Measurements from ENCODE around the gene ZDHHC14. TPM values are rescaled to one million over a fixed set of nuclear protein-coding genes. Genes with fewer than 3 reads are reported as not detected.

Gene ZDHHC14
- total RNA-seq, 1 donor from 2014 or later = 15.2 TPM

DNA sequence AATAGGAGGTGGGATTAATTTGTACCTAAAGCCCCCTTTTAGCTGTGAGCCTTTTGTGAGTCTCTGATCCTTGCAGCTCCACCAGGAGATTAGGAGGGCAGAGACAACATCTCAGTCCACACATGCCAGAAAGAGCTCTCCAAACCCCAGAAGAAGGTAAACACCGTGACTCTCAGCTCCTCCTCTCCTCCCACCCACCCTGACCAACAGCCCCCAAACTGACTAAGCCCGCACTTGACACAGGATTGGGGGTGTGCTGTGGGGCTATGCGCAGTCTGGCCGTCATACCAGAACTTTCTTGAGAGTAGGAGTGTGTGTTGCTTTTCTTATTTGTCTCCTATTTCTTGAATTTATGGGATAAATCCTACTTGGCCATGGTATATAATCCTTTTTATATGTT is 277.3 kb downstream of the ZDHHC14 start:
- H3K36me3 ChIP-seq = no peaks in the 10 kb centered on the region
- H3K27me3 ChIP-seq = no peaks in the 10 kb centered on the region
- DNase-seq (ENCODE audit: extremely low spot score in 2 of 2) = no peak
- no peak for TF ChIP-seq POLR2AphosphoS5 (IDR thresholded peaks at IDR 0.05; ENCODE audit: insufficient read depth in 1 of 2, low read depth in 1 of 2)
- no peak for TF ChIP-seq POLR2A (IDR thresholded peaks at IDR 0.05)
- TF ChIP-seq, protein P1, sequence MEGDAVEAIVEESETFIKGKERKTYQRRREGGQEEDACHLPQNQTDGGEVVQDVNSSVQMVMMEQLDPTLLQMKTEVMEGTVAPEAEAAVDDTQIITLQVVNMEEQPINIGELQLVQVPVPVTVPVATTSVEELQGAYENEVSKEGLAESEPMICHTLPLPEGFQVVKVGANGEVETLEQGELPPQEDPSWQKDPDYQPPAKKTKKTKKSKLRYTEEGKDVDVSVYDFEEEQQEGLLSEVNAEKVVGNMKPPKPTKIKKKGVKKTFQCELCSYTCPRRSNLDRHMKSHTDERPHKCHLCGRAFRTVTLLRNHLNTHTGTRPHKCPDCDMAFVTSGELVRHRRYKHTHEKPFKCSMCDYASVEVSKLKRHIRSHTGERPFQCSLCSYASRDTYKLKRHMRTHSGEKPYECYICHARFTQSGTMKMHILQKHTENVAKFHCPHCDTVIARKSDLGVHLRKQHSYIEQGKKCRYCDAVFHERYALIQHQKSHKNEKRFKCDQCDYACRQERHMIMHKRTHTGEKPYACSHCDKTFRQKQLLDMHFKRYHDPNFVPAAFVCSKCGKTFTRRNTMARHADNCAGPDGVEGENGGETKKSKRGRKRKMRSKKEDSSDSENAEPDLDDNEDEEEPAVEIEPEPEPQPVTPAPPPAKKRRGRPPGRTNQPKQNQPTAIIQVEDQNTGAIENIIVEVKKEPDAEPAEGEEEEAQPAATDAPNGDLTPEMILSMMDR (IDR thresholded peaks at IDR 0.05) = no peak
- intact Hi-C loops (cut with DNase I) = no loop called here
- H3K4me3 ChIP-seq = no peak overlapping the region
- peaks cover 5% of the 10 kb centered on the region for H3K4me1 ChIP-seq
- peak overlapping the region; percentile 6 for H3K27ac ChIP-seq
- no peaks in the 10 kb centered on the region for H3K9me3 ChIP-seq

DNA sequence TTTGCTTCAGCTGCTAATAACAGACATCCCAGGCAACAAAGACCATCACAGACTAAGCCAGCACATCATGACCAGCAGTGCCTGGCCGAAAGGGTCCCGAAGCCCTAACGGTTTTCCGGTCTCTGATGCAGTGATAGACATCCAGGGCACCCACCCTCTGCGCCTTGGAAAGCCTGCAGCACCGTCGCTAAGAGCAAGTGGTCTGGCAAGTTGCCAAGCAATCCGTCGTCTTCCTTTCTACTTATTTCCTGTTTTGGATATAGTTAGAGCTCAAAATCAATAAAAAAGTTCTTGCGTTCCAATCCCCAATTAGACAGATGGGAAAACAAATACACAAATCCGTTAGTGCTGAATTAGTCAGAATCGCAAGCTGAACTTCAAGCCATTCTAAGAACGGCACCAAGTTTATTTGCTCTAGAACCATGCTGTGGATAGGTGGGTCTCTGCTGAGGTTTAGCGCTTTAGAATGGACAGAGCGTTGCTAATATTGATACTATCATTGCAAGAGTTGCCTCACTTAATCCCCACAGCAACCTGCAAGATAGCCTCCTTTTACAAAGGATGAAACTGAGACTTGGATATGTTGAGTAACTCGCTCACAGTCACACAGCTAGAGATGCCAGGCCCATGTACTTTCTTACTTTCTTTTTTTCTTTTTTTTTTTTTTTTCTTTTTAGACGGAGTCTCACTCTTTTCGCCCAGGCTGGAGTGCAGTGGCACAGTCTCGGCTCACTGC is 278.7 kb downstream of the ZDHHC14 start:
- Histone ChIP-seq H3K27me3 (no peaks in the 10 kb centered on the region), H3K9me3 (no peaks in the 10 kb centered on the region), H3K27ac (peak overlapping the region; percentile 5), H3K4me1 (peaks cover 5% of the 10 kb centered on the region), H3K36me3 (no peaks in the 10 kb centered on the region), H3K4me3 (no peak overlapping the region)
- no peak for DNase-seq (ENCODE audit: extremely low spot score in 2 of 2)
- TF ChIP-seq, protein P1 (IDR thresholded peaks at IDR 0.05) = no peak
- peak in 1 of 2 donors; percentile 25 for TF ChIP-seq POLR2AphosphoS5 (IDR thresholded peaks at IDR 0.05; ENCODE audit: insufficient read depth in 1 of 2, low read depth in 1 of 2)
- no peak for TF ChIP-seq POLR2A (IDR thresholded peaks at IDR 0.05)
- intact Hi-C loops (cut with DNase I) = loop anchor here (10.0 kb wide), 2 partner anchors 55 to 335 kb away; partner anchors contain the start of gene TMEM242

DNA sequence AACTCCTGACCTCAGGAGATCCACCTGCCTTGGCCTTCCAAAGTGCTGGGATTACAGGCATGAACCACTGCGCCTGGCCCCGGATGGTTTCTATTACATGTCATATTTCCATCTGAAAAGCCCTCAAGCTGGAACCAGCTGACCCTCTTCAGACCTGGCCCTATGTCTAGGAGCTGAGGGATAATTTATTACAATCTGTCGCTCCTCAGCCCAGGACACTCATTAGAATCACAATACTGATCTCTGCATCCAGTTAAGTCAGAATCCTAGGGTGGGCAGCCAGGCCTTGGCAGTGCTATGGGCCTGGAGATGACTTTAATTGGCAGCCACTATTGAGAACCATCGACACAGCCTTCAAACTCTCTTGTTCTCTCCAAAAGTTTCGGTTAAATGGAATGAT is 279.4 kb downstream of the ZDHHC14 start:
- Histone ChIP-seq H3K4me3 (no peak overlapping the region), H3K27ac (no peak overlapping the region), H3K36me3 (no peaks in the 10 kb centered on the region), H3K27me3 (no peaks in the 10 kb centered on the region), H3K9me3 (no peaks in the 10 kb centered on the region), H3K4me1 (peaks cover 5% of the 10 kb centered on the region)
- no peak for DNase-seq (ENCODE audit: extremely low spot score in 2 of 2)
- TF ChIP-seq, protein P1 (IDR thresholded peaks at IDR 0.05) = no peak
- TF ChIP-seq POLR2A (IDR thresholded peaks at IDR 0.05) (no peak), POLR2AphosphoS5 (IDR thresholded peaks at IDR 0.05; ENCODE audit: insufficient read depth in 1 of 2, low read depth in 1 of 2) (no peak)
- intact Hi-C loops (cut with DNase I) = loop anchor here (10.0 kb wide), 2 partner anchors 56 to 336 kb away; partner anchors contain the start of gene TMEM242

DNA sequence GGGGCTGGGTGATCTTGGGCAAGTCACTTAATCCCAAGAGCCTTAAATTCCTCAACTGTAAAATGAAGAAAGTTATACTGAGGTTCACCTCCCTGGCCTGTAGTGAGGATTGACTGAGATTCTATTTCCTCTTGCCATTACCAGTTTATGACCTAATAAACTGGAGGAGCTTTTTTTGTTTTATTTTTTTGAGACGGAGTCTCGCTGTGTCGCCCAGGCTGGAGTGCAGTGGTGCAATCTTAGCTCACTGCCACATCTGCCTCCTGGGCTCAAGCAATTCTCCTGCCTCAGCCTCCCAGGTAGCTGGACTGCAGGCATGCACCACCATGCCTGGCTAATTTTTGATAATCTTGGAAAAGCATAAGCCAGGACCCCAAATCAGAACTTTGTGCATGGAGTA is 280.7 kb downstream of the ZDHHC14 start:
- no peak overlapping the region for H3K4me3 ChIP-seq
- intact Hi-C loops (cut with DNase I) = loop anchor here (10.0 kb wide), 2 partner anchors 57 to 337 kb away; partner anchors contain the start of gene TMEM242
- H3K4me1 ChIP-seq = peaks cover 5% of the 10 kb centered on the region
- DNase-seq (ENCODE audit: extremely low spot score in 2 of 2) = no peak
- no peaks in the 10 kb centered on the region for H3K36me3 ChIP-seq
- no peaks in the 10 kb centered on the region for H3K9me3 ChIP-seq
- H3K27me3 ChIP-seq = no peaks in the 10 kb centered on the region
- H3K27ac ChIP-seq = no peak overlapping the region
- no peak for TF ChIP-seq POLR2A (IDR thresholded peaks at IDR 0.05)
- TF ChIP-seq, protein P1 (IDR thresholded peaks at IDR 0.05) = no peak
- TF ChIP-seq POLR2AphosphoS5 (IDR thresholded peaks at IDR 0.05; ENCODE audit: insufficient read depth in 1 of 2, low read depth in 1 of 2) = no peak

DNA sequence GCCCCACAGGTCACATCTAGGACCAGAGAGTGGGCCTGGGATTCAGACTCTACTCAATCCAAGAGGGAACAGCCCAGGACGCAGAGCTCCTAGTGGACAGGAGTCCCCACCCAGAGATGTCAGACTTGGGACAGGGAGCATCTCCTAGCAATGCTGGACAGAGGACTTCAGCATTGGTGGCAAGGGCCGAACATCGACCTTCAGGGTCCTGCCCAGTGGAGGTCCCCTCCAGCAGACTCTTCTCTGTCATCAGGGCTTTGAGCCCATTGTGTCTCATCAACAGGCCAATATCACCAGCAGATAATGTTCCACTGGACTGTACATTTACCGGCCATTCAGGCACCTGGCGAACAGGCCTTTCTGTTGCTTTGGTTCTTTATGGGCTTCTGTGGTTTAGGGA is 282.3 kb downstream of the ZDHHC14 start:
- Histone ChIP-seq H3K4me3 (no peak overlapping the region), H3K9me3 (no peaks in the 10 kb centered on the region), H3K36me3 (no peaks in the 10 kb centered on the region), H3K4me1 (peaks cover 5% of the 10 kb centered on the region), H3K27me3 (no peaks in the 10 kb centered on the region), H3K27ac (no peak overlapping the region)
- TF ChIP-seq, protein P1 (IDR thresholded peaks at IDR 0.05) = no peak
- TF ChIP-seq POLR2AphosphoS5 (IDR thresholded peaks at IDR 0.05; ENCODE audit: insufficient read depth in 1 of 2, low read depth in 1 of 2) (no peak), POLR2A (IDR thresholded peaks at IDR 0.05) (no peak)
- no peak for DNase-seq (ENCODE audit: extremely low spot score in 2 of 2)
- intact Hi-C loops (cut with DNase I) = loop anchor here (10.0 kb wide), 2 partner anchors 58 to 338 kb away; partner anchors contain the start of gene TMEM242

Data from vagina (tissue), 2 donors.